GM10847 (cell line): ENCODE results near the gene UTF1.

Experiments used
- POLR2A ChIP-seq: IDR thresholded peaks from 2 replicates; pipeline ENCODE4 v1.6.1; 2011; ENCODE audit not compliant: insufficient read length; ENCODE audit errors: extremely low read depth

UTF1 gene

GRCh38 chr10:133201948-133202725 lies 27.9 kb upstream of the UTF1 start:
- TF ChIP-seq POLR2A: no peak

DNA sequence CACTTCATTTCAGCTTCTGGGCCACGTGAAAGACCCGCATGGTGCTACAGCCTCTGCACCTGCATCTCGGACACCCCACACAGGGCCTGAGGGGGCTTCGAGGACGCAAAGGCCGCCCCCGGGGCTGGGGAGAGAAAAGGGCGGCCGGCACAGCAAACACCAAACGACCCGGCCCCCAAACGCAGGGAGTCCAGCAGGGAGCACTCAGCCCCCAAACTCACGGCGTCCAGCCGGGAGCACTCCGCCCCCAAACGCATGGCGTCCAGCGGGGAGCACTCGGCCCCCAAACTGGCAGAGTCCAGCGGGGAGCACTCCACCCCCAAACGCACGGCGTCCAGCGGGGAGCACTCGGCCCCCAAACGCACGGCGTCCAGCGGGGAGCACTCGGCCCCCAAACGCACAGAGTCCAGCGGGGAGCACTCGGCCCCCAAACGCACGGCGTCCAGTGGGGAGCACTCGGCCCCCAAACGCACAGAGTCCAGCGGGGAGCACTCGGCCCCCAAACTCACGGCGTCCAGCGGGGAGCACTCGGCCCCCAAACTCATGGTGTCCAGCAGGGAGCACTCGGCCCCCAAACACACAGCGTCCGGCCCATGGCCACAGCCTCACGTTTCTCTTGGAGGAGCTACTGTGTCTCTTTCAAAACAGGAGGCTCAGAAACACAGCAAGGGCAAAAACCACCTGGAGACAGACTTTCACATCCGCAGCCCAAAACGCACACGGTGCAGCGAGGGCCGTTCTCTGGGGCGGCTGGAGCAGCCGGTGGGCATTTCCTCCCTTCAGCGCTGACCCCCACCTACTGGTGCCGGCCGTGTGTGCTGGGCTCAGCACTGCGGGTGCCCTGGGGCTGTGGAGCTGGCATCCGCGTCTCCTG lies 27.0 kb upstream of the UTF1 start:
- no peak for TF ChIP-seq POLR2A

- no peak for TF ChIP-seq POLR2A
These were observed 26.3 kb upstream of the UTF1 start for GRCh38 chr10:133203652-133204195.

DNA sequence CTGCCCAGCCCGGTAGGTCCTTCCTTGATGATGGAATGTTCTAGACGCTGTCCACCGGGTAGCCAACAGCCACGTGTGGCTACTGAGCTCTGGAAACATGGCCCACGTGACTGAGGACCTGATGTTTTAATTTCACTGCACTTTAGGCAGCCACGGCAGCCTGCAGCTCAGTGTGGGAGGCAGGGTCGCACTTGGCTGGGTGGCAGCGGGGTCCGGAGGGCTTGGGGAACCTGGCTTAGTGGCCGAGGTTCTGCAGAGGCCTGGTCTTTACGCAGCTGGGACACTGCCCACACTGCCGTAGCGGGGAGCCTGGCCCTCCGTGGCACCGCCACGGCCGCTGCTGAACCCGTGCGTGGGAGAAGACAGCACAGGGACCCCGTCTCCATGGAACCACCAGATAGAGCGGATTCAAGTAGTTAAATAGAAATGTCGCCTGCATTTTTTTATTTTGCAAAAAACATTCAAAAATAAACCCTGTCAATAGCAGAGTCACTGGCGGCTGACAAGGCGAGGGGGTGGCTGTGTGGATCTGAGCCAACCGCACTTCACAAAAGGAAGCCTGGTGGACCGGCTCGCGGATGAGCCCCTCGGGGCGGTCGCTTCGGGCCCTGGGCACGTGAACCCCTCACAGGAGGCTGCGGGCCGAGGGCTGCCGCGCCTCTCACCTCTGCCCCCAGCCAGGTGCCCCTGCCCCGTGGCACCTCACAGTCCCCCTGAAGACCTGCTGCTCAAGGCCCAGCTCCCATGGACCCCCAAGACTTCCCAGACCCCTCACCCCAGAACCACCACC lies 25.6 kb upstream of the UTF1 start:
- TF ChIP-seq POLR2A: no peak

DNA sequence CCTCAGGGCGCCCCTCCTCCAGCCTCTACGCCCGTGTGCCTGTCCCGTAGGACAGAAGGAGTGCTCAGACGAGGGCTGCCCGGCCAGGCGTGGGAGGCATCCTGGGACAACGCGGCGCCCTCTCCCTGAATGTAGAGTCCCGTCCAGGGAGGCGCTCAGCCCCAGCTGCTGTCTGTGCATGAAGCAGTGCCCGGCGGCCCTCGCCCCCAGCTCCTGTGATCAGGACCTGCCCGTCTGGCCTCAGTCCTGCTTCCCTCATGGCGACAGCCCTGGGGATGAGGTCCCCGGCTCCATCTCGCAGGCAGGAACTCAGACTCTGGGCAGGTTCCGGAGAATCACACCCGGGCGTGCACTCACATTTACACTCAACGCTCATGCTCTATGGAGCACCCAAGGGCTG lies 24.9 kb upstream of the UTF1 start:
- no peak for TF ChIP-seq POLR2A

GRCh38 chr10:133206356-133207040 lies 23.5 kb upstream of the UTF1 start:
- TF ChIP-seq POLR2A: no peak

DNA sequence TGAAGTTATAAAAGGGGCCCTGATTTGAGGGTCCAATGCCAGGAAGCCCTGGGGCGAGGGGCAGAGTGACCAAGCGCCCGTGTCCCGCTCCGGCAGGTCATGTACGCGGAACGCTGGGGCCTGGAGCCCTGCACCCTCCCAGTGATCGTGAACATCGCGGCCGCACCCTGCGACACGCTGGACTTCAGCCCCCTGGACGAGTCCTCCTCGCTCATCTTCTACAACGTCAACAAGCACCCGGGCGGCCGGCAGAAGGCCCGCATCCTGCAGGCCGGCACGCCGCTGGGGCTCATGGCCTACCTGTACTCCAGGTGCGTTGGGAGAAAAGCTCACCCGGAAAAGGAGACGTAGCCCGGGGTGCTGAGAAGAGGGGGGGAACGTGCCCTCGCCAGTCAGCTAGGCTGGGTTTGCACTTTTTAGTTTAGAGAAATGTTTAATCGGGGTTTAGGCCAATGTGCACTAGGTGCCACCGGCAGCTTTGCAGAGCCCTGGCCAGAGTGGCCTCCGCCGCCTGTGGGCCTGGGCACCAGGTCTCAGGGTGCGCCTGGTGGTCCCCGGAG lies 22.9 kb upstream of the UTF1 start:
- TF ChIP-seq POLR2A: no peak

DNA sequence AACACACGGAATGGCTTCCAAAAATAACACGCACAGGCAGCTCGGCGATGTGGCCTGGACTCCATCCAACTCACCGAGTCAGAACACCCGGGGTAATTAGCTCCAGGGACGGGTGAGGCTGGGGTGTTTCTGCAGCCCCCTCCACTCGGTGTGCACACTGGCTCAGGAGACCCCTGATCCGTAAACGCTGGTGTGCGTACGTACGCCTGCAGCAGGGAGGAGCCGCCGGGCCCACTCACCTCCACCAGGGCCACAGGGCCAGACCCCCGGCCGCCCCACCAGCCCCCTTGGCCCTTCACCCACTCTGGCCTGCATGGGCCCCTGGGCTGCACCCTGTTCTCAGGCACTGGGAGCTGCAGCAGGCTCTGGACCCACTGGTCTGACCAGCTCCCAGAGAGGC lies 22.4 kb upstream of the UTF1 start:
- no peak for TF ChIP-seq POLR2A

- TF ChIP-seq POLR2A: no peak
These were observed 21.6 kb upstream of the UTF1 start for GRCh38 chr10:133208466-133208865.

- no peak for TF ChIP-seq POLR2A
These were observed 20.9 kb upstream of the UTF1 start for GRCh38 chr10:133209117-133209516.

DNA sequence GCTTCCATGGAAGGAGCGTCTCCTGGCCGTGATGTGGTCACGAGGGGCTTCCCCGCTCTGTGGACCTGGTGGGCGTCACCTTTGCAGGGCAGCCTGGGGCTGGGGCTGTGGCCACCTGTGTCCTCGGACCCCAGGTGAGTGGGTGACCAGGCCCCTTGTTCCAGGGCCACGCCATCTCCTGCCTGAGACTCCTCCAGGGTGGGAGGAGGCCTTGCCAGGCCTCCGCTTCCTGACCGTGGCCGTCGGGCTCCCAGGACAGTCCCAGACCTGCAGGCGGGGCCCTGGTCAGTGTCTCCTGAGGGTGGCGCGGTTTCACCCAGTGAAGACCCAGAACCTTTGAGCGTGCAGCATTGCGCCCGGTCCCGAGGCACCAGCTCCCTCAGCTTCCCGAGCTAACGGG lies 20.4 kb upstream of the UTF1 start:
- no peak for TF ChIP-seq POLR2A

DNA sequence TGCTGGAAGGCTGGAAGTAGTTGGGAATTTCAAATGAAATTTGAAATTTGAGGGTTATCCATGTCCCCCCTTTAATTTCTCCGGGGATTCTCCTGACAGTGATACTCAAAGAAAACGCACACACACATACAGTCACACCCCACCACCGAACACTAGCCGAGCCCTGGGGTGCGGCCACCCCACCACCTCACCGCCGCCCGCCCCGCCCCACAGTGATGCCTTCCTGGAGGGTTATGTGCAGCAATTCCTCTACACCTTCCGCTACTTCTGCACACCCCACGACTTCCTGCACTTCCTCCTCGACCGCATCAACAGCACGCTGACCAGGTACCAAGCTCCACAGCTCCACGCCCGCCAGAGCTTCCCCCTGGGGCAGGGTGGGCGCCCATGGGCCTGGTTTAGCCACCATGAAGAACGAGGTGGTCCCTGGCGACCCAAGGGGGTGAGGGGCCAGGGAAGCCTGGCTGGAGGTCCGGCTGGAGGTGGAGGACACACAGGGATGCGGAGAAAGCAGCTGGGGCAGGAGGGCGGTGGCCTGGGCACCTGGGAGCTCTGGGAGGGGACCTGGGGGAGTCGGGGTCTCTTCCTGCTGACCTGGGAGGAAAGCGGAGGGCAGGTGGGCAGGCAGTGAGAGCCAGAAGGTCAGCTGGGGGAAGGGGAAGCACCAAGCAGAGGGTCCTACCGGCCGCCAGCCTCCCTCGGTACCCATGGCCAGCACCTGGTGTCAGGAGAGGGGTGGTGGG lies 19.4 kb upstream of the UTF1 start:
- TF ChIP-seq POLR2A: no peak

DNA sequence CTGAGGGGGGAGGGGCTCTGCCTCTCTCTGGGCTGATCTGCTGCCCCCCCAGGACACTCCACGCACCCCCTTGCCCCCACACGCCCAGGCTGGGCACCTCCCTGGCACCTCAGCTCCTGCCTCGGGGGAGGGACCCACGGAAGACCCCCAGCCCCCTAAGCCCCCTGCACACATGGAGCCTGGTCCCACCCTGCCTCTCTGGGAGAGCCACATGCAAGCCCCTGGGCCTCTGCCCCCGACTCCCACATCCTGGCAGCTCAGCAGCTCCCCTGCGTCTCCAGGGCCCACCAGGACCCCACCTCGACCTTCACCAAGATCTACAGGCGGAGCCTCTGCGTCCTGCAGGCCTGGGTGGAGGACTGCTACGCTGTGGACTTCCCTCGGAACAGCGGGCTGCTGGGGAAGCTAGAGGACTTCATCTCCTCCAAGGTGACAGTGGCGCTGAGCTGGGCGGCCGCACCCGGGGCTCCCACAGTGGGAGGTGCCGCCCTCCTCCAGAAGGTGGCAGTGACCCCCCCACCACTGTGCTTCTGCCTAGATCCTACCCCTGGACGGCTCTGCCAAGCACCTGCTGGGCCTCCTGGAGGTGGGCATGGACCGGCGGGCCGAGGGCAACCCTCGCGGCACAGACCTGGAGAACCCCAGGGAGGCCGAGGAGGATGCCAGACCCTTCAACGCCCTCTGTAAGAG lies 18.7 kb upstream of the UTF1 start:
- TF ChIP-seq POLR2A: no peak
